ACC112 (cell line): ENCODE data around the gene RAD51B.
A peak's percentile ranks its signal among the peaks of the same experiment; 100 is the strongest.

Experiments
- H2AFZ ChIP-seq: fragments of 200-600 bp; sonication (generic); one replicate; pipeline ENCODE4 v1.6.0; 2017; ENCODE audit warnings: antibody characterized with exemption, low read length; ENCODE audit not compliant: unreplicated experiment
- H3K27ac ChIP-seq: fragments of 200-600 bp; sonication (generic); 2 replicates; pipeline ENCODE4 v1.5.1; 2014; ENCODE audit warnings: low read depth, mild to moderate bottlenecking, antibody characterized with exemption, low read length, moderate library complexity
- H3K27me3 ChIP-seq: fragments of 200-600 bp; sonication (generic); 2 replicates; pipeline ENCODE4 v1.6.1; 2014; ENCODE audit warnings: mild to moderate bottlenecking, antibody characterized with exemption, low read length, moderate library complexity, mixed read lengths; ENCODE audit not compliant: insufficient read depth
- H3K36me3 ChIP-seq: fragments of 200-600 bp; sonication (generic); 2 replicates; pipeline ENCODE4 v1.6.1; 2016; ENCODE audit warnings: mild to moderate bottlenecking, antibody characterized with exemption, low read length, moderate library complexity, mixed read lengths; ENCODE audit not compliant: insufficient read depth
- H3K4me1 ChIP-seq: fragments of 200-600 bp; sonication (generic); one replicate; pipeline ENCODE4 v1.6.1; 2016; ENCODE audit warnings: low read length, mixed read lengths; ENCODE audit not compliant: insufficient read depth, unreplicated experiment, control insufficient read depth
- H3K4me3 ChIP-seq: fragments of 200-600 bp; sonication (generic); 2 replicates; pipeline ENCODE4 v1.5.1; 2014; ENCODE audit warnings: mild to moderate bottlenecking, low read depth, low read length
- H3K79me2 ChIP-seq: fragments of 200-600 bp; sonication (generic); one replicate; pipeline ENCODE4 v1.6.0; 2016; ENCODE audit warnings: low read length; ENCODE audit not compliant: control insufficient read depth, unreplicated experiment, insufficient read depth

RAD51B gene

DNA sequence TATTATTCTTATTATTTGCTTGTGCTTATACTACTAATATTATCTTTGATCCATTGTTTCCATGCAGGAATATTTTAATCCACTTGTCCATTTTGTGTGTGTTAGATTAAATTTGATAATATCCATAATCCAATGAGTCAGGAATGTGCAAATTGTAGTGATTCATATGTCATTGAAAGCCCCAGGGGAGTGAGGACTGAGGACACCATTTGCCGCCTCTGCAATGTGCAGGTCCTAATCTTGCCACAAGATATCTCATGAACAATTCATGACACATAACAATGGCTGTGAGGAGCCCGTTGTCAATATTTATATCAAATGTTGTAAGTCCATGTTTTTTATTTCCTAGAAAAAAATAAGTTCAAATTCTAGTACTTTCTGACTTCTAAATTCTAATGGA, 722.8 kb downstream of the RAD51B start:
- peaks cover 52% of the 10 kb centered on the region for H3K4me1 ChIP-seq
- H3K36me3 ChIP-seq: no peaks in the 10 kb centered on the region
- no peaks in the 10 kb centered on the region for H3K79me2 ChIP-seq
- no peaks in the 10 kb centered on the region for H3K27me3 ChIP-seq
- H3K27ac ChIP-seq: peak overlapping the region; percentile 99; the same call in 1 of the 2 replicates
- H2AFZ ChIP-seq: no peak overlapping the region
- no peak overlapping the region for H3K4me3 ChIP-seq

GRCh38 chr14:68543516-68543915, 723.9 kb downstream of the RAD51B start:
- Histone ChIP-seq H3K27ac (peak overlapping the region; percentile 99), H3K36me3 (no peaks in the 10 kb centered on the region), H2AFZ (no peak overlapping the region), H3K79me2 (no peaks in the 10 kb centered on the region), H3K4me1 (peaks cover 63% of the 10 kb centered on the region), H3K27me3 (no peaks in the 10 kb centered on the region), H3K4me3 (peak overlapping the region; percentile 18; the same call in 1 of the 2 replicates)

DNA sequence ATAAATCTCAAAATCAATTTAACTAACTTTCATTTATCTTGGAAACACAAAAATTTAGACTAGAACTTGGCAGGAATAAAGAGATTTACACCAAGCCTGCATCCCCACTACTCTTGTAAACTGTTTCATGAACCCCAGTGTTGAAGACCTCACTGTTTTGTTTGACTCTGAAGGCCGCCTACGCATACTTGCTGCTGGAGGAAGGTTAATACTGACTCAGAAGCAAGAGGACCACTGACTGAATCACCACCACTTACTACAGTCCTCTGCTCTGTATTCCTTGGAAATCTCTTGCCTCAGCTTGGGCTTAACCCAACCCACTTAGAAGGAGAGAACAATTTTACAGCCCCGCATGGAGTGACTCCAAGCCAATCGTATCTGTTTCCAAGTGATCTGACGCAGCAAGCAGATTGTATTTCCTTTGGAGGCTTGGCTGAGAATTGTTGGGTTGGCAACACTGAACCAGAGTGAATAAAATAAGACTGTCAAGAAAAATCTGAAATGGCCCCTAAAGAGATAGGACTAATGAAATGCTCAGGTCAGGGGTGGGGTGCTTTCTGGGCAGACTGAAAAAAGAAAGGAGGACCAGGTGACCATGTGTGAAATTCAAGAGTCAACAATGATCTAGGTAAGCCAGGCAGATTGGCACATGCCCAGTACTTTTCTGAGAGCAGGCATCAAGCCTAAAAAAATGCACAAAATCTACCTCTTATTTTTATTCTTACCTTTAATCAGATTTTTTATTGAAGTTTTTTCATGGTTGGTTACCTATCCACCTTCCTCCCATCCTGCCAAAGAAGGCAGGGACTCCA, 724.7 kb downstream of the RAD51B start:
- H3K27ac ChIP-seq: peak overlapping the region; percentile 99
- H3K4me1 ChIP-seq: peaks cover 70% of the 10 kb centered on the region
- no peaks in the 10 kb centered on the region for H3K79me2 ChIP-seq
- no peak overlapping the region for H2AFZ ChIP-seq
- peak overlapping the region; percentile 18; the same call in 1 of the 2 replicates for H3K4me3 ChIP-seq
- H3K27me3 ChIP-seq: no peaks in the 10 kb centered on the region
- H3K36me3 ChIP-seq: no peaks in the 10 kb centered on the region

DNA sequence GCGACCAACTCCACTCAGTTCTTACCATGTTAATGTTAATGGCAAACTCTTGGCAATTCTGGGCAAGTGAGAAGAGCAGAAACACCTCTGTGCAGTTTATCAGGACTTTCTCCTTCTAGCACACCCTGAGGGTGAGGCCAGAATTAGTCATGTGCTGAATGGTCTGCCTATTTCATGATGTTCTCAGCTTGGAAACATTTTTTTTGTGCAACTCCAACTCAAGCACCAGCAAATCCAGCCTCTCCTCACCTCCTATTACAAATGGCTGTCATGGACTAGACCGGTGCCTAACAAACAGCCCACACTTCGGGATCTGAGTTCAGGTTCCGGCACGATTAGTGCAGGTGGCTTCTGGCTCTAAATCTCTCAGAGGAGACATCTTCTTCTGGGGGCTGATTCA, 727.3 kb downstream of the RAD51B start:
- H3K4me3 ChIP-seq: peak overlapping the region; percentile 39
- no peaks in the 10 kb centered on the region for H3K36me3 ChIP-seq
- H3K27ac ChIP-seq: peak overlapping the region; percentile 99
- H3K79me2 ChIP-seq: no peaks in the 10 kb centered on the region
- no peak overlapping the region for H2AFZ ChIP-seq
- H3K27me3 ChIP-seq: no peaks in the 10 kb centered on the region
- H3K4me1 ChIP-seq: peaks cover 88% of the 10 kb centered on the region

DNA sequence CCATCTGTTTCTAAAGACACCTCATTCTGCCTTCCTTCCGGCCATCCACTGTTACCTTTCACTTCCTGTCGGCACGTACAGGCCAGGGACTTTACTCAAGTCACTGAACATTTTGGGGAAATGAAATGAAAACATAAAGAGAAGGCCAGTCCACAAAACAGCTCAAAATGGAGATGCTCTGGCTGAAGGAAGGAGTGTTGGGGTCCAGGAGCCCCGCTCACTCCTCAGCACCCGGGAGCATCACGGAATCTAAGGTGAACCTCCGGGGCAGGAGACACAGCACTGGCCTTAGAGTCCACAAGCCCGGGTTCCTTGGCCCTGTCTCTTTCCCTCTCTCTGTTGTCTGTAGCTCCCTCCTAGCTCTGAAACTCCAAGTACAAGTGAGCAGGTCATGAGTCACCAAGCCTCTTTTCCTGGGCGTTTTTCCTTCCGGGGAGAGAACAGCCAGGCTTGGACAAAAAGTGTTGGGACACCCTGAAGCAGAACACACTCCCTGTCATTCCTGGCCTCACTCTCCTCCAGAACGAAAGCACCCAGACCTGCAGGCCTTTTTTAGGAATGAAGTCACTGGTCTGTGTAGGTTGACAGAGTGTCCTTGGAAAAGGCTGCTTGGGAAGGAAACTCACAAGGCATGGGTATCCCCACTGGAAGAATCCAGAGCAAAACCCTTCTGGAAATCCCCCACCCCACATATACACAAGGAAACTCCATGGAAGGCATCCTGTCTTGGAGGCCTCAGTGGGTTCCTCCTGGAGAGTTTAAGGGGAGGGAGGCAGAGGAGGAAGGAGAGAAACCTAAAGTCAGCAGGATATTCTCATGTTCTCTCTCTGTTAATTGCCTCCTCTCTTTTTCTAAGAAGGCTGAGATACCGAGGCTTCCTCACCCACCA, 728.0 kb downstream of the RAD51B start:
- no peak overlapping the region for H2AFZ ChIP-seq
- no peaks in the 10 kb centered on the region for H3K27me3 ChIP-seq
- peak overlapping the region; percentile 99 for H3K27ac ChIP-seq
- no peaks in the 10 kb centered on the region for H3K36me3 ChIP-seq
- H3K79me2 ChIP-seq: no peaks in the 10 kb centered on the region
- peak overlapping the region; percentile 46 for H3K4me3 ChIP-seq
- peaks cover 88% of the 10 kb centered on the region for H3K4me1 ChIP-seq

- peak overlapping the region; percentile 99 for H3K27ac ChIP-seq
- H3K36me3 ChIP-seq: no peaks in the 10 kb centered on the region
- no peak overlapping the region for H2AFZ ChIP-seq
- no peaks in the 10 kb centered on the region for H3K79me2 ChIP-seq
- peaks cover 88% of the 10 kb centered on the region for H3K4me1 ChIP-seq
- H3K27me3 ChIP-seq: no peaks in the 10 kb centered on the region
- peak overlapping the region; percentile 46 for H3K4me3 ChIP-seq
Observed at GRCh38 chr14:68548194-68549076, 728.9 kb downstream of the RAD51B start.

DNA sequence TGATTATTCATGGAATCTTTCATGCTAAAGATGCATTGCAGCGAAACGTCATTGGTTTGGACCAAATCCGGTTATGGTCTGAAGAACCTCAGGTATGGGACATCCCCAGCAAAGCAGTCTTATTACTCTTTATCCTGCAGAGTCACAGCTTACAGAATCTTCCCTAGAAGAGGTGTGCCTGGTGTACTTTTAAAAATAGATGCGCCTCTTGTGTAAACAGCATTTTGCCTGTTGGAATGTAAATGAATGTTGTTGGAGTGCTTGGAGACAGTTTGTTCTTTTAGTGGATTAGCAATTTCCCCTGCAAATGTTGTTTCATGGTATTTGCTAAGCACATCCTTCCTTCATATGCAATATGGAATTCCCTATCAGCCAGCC, 730.7 kb downstream of the RAD51B start:
- Histone ChIP-seq H3K4me3 (no peak overlapping the region), H3K79me2 (no peaks in the 10 kb centered on the region), H3K4me1 (peaks cover 88% of the 10 kb centered on the region), H3K27ac (peak overlapping the region; percentile 84), H3K36me3 (no peaks in the 10 kb centered on the region), H2AFZ (peak overlapping the region; percentile 10), H3K27me3 (no peaks in the 10 kb centered on the region)

- no peak overlapping the region for H2AFZ ChIP-seq
- H3K4me3 ChIP-seq: no peak overlapping the region
- H3K79me2 ChIP-seq: no peaks in the 10 kb centered on the region
- peak overlapping the region; percentile 84 for H3K27ac ChIP-seq
- H3K27me3 ChIP-seq: no peaks in the 10 kb centered on the region
- no peaks in the 10 kb centered on the region for H3K36me3 ChIP-seq
- peaks cover 85% of the 10 kb centered on the region for H3K4me1 ChIP-seq
Observed at GRCh38 chr14:68551045-68551683, 731.6 kb downstream of the RAD51B start.

GRCh38 chr14:68552075-68552474, 732.5 kb downstream of the RAD51B start:
- H3K27ac ChIP-seq: peak overlapping the region; percentile 48; the same call in 1 of the 2 replicates
- no peaks in the 10 kb centered on the region for H3K79me2 ChIP-seq
- no peak overlapping the region for H2AFZ ChIP-seq
- no peak overlapping the region for H3K4me3 ChIP-seq
- H3K36me3 ChIP-seq: no peaks in the 10 kb centered on the region
- peaks cover 76% of the 10 kb centered on the region for H3K4me1 ChIP-seq
- H3K27me3 ChIP-seq: no peaks in the 10 kb centered on the region

- H3K27ac ChIP-seq: peak overlapping the region; percentile 48
- peak overlapping the region; percentile 26 for H2AFZ ChIP-seq
- no peaks in the 10 kb centered on the region for H3K79me2 ChIP-seq
Observed at GRCh38 chr14:68552602-68553001, 733.0 kb downstream of the RAD51B start.

More at GRCh38 chr14:68552602-68553001, 733.0 kb downstream of the RAD51B start:
- Histone ChIP-seq H3K4me3 (no peak overlapping the region), H3K36me3 (no peaks in the 10 kb centered on the region), H3K27me3 (no peaks in the 10 kb centered on the region), H3K4me1 (peaks cover 71% of the 10 kb centered on the region)
